Mesenchymal stem cell (in vitro differentiated cells and primary cell): ENCODE results near the gene EMC6.

ENCODE experiments used
- DNase-seq: peaks from one replicate; pipeline ENCODE4 v3.0.0-alpha.2; 2013
- H2AFZ ChIP-seq: one replicate; pipeline ENCODE4 v1.6.1; 2013; ENCODE audit warnings: low read depth, mild to moderate bottlenecking, control low read depth, inconsistent platforms, low read length, moderate library complexity
- H2AK5ac ChIP-seq: 2 replicates; pipeline ENCODE4 v1.6.1; 2013; ENCODE audit warnings: low read length, moderate library complexity, mild to moderate bottlenecking, inconsistent platforms; ENCODE audit not compliant: severe bottlenecking
- H2BK120ac ChIP-seq: one replicate; pipeline ENCODE4 v1.6.1; 2013; ENCODE audit warnings: low read depth, mild to moderate bottlenecking, inconsistent platforms, low read length, moderate library complexity
- H2BK12ac ChIP-seq, 2 experiments: one replicate each; pipeline ENCODE4 v1.6.1; 2013; ENCODE audit warnings: inconsistent platforms in 2 of 2, low read length in 2 of 2, mild to moderate bottlenecking in 2 of 2, moderate library complexity in 2 of 2, control low read depth in 1 of 2
- H2BK15ac ChIP-seq: one replicate; pipeline ENCODE4 v1.6.1; 2013; ENCODE audit warnings: mild to moderate bottlenecking, low read depth, inconsistent platforms; ENCODE audit not compliant: poor library complexity, severe bottlenecking
- H2BK5ac ChIP-seq: 2 replicates; pipeline ENCODE4 v1.6.1; 2013; ENCODE audit warnings: low read depth, mild to moderate bottlenecking, low read length, control low read depth, inconsistent platforms; ENCODE audit not compliant: poor library complexity, severe bottlenecking
- H3K14ac ChIP-seq, 2 experiments: one replicate each; pipeline ENCODE4 v1.6.1; 2013; ENCODE audit warnings: inconsistent platforms in 2 of 2, low read length in 2 of 2, control low read depth in 1 of 2, mild to moderate bottlenecking in 1 of 2, moderate library complexity in 1 of 2
- H3K18ac ChIP-seq, 2 experiments: one replicate each; pipeline ENCODE4 v1.6.1; 2013; ENCODE audit warnings: inconsistent platforms in 2 of 2, low read length in 2 of 2, control low read depth in 1 of 2, low read depth in 1 of 2, mild to moderate bottlenecking in 1 of 2
- H3K23ac ChIP-seq, 2 experiments: one replicate each; pipeline ENCODE4 v1.6.1; 2013; ENCODE audit warnings: inconsistent platforms in 2 of 2, low read length in 2 of 2, mild to moderate bottlenecking in 2 of 2, moderate library complexity in 2 of 2, control low read depth in 1 of 2
- H3K27ac ChIP-seq: 2 replicates; pipeline ENCODE4 v1.5.1; 2013; ENCODE audit warnings: mild to moderate bottlenecking, moderate library complexity, low read length, control low read depth, inconsistent platforms; ENCODE audit not compliant: poor library complexity, severe bottlenecking
- H3K27me3 ChIP-seq, 2 experiments: 2 replicates each; pipeline versions ENCODE4 v1.6.1 to v1.7.0; 2013; ENCODE audit warnings: low read length in 2 of 2, mild to moderate bottlenecking in 2 of 2, moderate library complexity in 2 of 2, control low read depth in 1 of 2, inconsistent platforms in 1 of 2; ENCODE audit not compliant: control insufficient read depth in 1 of 2, insufficient read depth in 1 of 2
- H3K36me3 ChIP-seq, 2 experiments: 2 replicates each; pipeline versions ENCODE4 v1.6.1 to v1.7.0; 2013; ENCODE audit warnings: low read length in 2 of 2, control low read depth in 1 of 2, inconsistent platforms in 1 of 2, low read depth in 1 of 2, mild to moderate bottlenecking in 1 of 2; ENCODE audit not compliant: insufficient read depth in 2 of 2, control insufficient read depth in 1 of 2
- H3K4ac ChIP-seq, 2 experiments: one replicate each; pipeline ENCODE4 v1.6.1; 2013; ENCODE audit warnings: inconsistent platforms in 2 of 2, low read length in 2 of 2, mild to moderate bottlenecking in 2 of 2, moderate library complexity in 2 of 2, control low read depth in 1 of 2, low read depth in 1 of 2
- H3K4me1 ChIP-seq: 2 replicates; pipeline ENCODE4 v1.6.1; 2013; ENCODE audit warnings: low read depth, low read length, control low read depth; ENCODE audit not compliant: control insufficient read depth, insufficient read depth
- H3K4me2 ChIP-seq: 2 replicates; pipeline ENCODE4 v1.6.1; 2013; ENCODE audit warnings: low read length, mild to moderate bottlenecking, inconsistent platforms; ENCODE audit not compliant: poor library complexity, severe bottlenecking
- H3K4me3 ChIP-seq, 2 experiments: 2 replicates each; pipeline versions ENCODE4 v1.5.1 to v1.7.0; 2013; ENCODE audit warnings: low read length in 2 of 2, mild to moderate bottlenecking in 2 of 2, control low read depth in 1 of 2, low read depth in 1 of 2; ENCODE audit not compliant: insufficient read depth in 1 of 2
- H3K79me1 ChIP-seq: replicated peaks from 2 replicates; pipeline ENCODE4 v1.6.1; 2013; ENCODE audit warnings: mild to moderate bottlenecking, control low read depth, low read length, inconsistent platforms; ENCODE audit not compliant: poor library complexity, severe bottlenecking
- H3K9ac ChIP-seq: 2 replicates; pipeline ENCODE4 v1.7.0; 2013; ENCODE audit warnings: mild to moderate bottlenecking, low read length, moderate library complexity
- H3K9me3 ChIP-seq: 2 replicates; pipeline ENCODE4 v1.7.0; 2013; ENCODE audit warnings: mild to moderate bottlenecking, low read length; ENCODE audit not compliant: control insufficient read depth
- H4K8ac ChIP-seq: one replicate; pipeline ENCODE4 v1.6.1; 2013; ENCODE audit warnings: inconsistent platforms, mild to moderate bottlenecking, low read length, moderate library complexity
- H4K91ac ChIP-seq: one replicate; pipeline ENCODE4 v1.6.1; 2013; ENCODE audit warnings: mild to moderate bottlenecking, low read length, inconsistent platforms
- WGBS: methylation state at CpG from one replicate; pipeline ENCODE4 v1.1.7; 2013; ENCODE audit warnings: mixed read lengths; 5-methylcytosine and 5-hydroxymethylcytosine counted together

EMC6 gene

DNA sequence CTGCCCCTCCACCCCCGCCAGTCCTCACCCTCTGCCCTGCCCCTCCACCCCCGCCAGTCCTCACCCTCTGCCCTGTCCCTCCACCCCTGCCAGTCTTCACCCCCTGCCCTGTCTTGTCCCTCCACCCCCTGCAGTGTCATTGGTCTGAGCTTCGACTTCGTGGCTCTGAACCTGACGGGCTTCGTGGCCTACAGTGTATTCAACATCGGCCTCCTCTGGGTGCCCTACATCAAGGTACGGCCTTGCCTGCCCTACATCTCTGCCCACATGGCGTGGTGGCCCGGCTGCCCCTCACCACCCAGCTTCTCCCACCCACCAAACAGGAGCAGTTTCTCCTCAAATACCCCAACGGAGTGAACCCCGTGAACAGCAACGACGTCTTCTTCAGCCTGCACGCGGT is 12.3 kb upstream of the EMC6 start:
- no peak for DNase-seq
- peaks cover 26 to 47% of the 10 kb centered on the region in 2 experiments for H3K36me3 ChIP-seq
- H3K79me1 ChIP-seq, result peaks cover 1% of the 10 kb centered on the region
- H3K27ac ChIP-seq, result no peak overlapping the region
- H2BK15ac ChIP-seq, result no peak overlapping the region
- H2AK5ac ChIP-seq, result no peak overlapping the region
- H3K14ac ChIP-seq, result no peak overlapping the region
- peak overlapping the region; percentile 15 for H4K91ac ChIP-seq
- no peak overlapping the region for H3K9ac ChIP-seq
- H3K4ac ChIP-seq, result no peak overlapping the region
- no peak overlapping the region for H3K4me3 ChIP-seq
- no peak overlapping the region for H2BK12ac ChIP-seq
- 98% methylated on average over 15 of the region's 16 CpGs for WGBS
- no peaks in the 10 kb centered on the region for H3K9me3 ChIP-seq
- no peak overlapping the region for H2AFZ ChIP-seq
- H3K4me2 ChIP-seq, result no peak overlapping the region
- H3K18ac ChIP-seq, result no peak overlapping the region
- no peaks in the 10 kb centered on the region for H3K27me3 ChIP-seq
- H3K23ac ChIP-seq, result no peak overlapping the region
- H2BK5ac ChIP-seq, result no peak overlapping the region
- H2BK120ac ChIP-seq, result no peak overlapping the region
- no peak overlapping the region for H4K8ac ChIP-seq
- H3K4me1 ChIP-seq, result peaks cover 35% of the 10 kb centered on the region

DNA sequence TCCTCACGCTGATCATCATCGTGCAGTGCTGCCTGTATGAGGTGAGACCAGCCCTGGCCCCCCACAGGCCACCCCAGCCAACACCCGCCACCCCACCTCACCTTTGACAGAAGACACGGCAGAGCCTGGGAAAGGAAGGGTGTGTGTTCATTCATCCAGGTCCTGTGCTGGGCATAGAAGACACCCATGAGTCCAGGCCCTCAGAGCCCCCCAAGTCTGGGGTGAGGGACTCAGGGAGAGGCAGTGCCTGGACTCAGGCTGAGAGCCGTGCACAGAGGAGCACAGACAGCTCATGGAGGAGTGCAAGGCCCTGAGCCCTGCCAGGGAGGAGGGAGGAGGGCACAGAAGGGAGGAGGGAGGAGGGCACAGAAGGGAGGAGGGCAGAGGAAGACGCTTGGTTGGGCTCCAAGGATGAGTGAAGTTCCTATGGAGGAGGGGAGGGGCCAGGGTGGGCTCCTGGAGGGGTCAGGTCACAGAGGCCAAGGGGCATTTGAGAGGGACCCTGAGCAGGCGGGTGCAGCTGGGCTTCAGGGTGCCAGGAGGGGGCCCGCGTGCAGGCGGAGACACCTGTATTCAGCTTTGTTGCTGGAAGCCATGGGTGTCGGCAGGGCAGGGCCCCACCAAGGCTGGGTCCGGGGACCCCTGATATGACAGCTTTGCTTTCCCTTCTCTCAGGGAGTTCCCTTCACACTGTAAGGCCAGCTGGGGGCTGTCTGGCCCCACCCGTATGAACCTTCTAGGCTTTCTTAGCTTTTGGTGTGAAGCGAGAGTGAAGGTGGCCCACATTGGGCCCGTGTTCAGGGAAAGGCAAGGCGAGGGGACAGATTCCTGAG is 11.6 kb upstream of the EMC6 start:
- 95% methylated on average over 16 of the region's 16 CpGs for WGBS
- peaks cover 38% of the 10 kb centered on the region for H3K4me1 ChIP-seq

DNA sequence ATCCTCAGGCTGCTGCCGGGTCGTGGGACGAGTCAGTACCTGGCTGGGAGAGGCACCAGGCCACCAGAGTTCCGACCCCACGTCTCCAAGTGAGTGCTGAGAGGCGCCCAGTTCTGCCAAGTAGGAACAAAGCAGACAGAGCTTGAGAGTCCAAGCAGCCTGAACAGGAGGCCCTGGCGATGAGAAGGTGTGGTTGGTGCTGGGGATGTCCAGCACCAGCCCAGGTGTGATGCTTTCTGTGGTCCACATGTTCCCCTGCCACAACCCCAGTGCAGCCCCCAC is 11.1 kb upstream of the EMC6 start:
- H4K91ac ChIP-seq, result no peak overlapping the region
- no peaks in the 10 kb centered on the region for H3K9me3 ChIP-seq
- H3K4me2 ChIP-seq, result no peak overlapping the region
- H2BK12ac ChIP-seq, result peak overlapping the region in 1 of 2 experiments; percentile 6
- H2AK5ac ChIP-seq, result no peak overlapping the region
- DNase-seq, result no peak
- no peak overlapping the region for H3K9ac ChIP-seq
- no peak overlapping the region for H2AFZ ChIP-seq
- H2BK5ac ChIP-seq, result no peak overlapping the region
- no peak overlapping the region for H3K14ac ChIP-seq
- no peak overlapping the region for H3K27ac ChIP-seq
- 94% methylated on average over 7 of the region's 7 CpGs for WGBS
- no peak overlapping the region for H2BK15ac ChIP-seq
- H3K4me3 ChIP-seq, result no peak overlapping the region
- no peak overlapping the region for H3K4ac ChIP-seq
- no peak overlapping the region for H3K23ac ChIP-seq
- no peaks in the 10 kb centered on the region for H3K27me3 ChIP-seq
- H2BK120ac ChIP-seq, result no peak overlapping the region
- H3K79me1 ChIP-seq, result peaks cover 4% of the 10 kb centered on the region
- H4K8ac ChIP-seq, result no peak overlapping the region
- H3K18ac ChIP-seq, result no peak overlapping the region
- H3K4me1 ChIP-seq, result peaks cover 39% of the 10 kb centered on the region
- peaks cover 36 to 50% of the 10 kb centered on the region in 2 experiments for H3K36me3 ChIP-seq

More for the DNA sequence above, 11.6 kb upstream of the EMC6 start:
- no peak overlapping the region for H2BK120ac ChIP-seq
- no peak overlapping the region for H2BK5ac ChIP-seq
- peak overlapping the region; percentile 15 for H4K91ac ChIP-seq
- no peaks in the 10 kb centered on the region for H3K9me3 ChIP-seq
- H3K4ac ChIP-seq, result no peak overlapping the region
- H3K36me3 ChIP-seq, result peaks cover 31 to 49% of the 10 kb centered on the region in 2 experiments
- H4K8ac ChIP-seq, result no peak overlapping the region
- no peak overlapping the region for H3K4me2 ChIP-seq
- no peak overlapping the region for H3K27ac ChIP-seq
- DNase-seq, result no peak
- H2AK5ac ChIP-seq, result no peak overlapping the region
- no peaks in the 10 kb centered on the region for H3K27me3 ChIP-seq
- no peak overlapping the region for H3K23ac ChIP-seq
- H3K79me1 ChIP-seq, result peaks cover 2% of the 10 kb centered on the region
- no peak overlapping the region for H2BK12ac ChIP-seq
- no peak overlapping the region for H3K14ac ChIP-seq
- H2AFZ ChIP-seq, result no peak overlapping the region
- H2BK15ac ChIP-seq, result no peak overlapping the region
- no peak overlapping the region for H3K4me3 ChIP-seq
- no peak overlapping the region for H3K9ac ChIP-seq
- no peak overlapping the region for H3K18ac ChIP-seq

DNA sequence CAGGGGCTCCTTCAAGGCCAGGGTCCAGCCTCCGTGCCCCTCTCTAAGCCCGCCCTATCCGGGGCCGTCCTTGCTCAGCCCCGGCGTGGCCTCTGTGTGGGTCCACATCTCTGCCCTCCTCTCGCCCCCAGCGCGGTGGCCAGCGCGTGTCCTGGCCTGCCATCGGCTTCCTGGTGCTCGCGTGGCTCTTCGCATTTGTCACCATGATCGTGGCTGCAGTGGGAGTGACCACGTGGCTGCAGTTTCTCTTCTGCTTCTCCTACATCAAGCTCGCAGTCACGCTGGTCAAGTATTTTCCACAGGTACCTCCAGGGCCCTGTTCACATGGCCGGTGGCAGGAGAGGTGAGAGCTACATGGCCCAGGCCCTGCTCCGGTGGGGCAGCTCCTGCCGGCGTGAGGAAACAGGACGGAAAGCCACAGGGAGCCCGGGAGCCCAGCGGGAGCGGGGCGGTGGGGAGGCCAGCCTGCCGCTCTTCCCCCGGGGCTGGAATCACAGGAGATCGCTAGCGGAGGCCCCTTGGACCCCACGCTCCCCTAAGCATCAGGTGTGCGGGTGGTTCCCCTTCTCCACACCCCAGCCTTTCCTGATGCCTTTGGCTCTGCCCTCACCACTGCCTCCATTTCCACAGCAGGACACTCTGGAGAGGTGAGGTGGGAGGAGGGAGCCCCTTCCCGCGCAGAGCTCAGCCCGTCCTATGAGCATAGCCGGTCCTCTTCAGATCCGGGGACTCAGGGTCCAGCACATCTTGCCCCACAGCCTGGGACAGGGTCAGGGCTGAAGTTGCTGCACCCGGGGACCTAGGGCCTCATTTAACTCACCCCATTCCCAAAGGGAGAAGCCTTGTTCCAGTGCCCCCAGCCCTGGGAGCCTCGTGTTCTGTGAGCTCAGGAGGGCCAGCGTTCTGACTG is 10.5 kb upstream of the EMC6 start:
- Histone ChIP-seq H3K4me2 (no peak overlapping the region), H3K23ac (no peak overlapping the region), H3K14ac (no peak overlapping the region), H4K91ac (peak overlapping the region; percentile 18), H2BK12ac (no peak overlapping the region), H3K27me3 (no peaks in the 10 kb centered on the region), H3K18ac (no peak overlapping the region), H3K4me1 (peaks cover 40% of the 10 kb centered on the region), H2AK5ac (peak overlapping the region; percentile 63), H2AFZ (no peak overlapping the region), H4K8ac (no peak overlapping the region), H3K4ac (peak overlapping the region in 1 of 2 experiments; percentile 24), H3K79me1 (peaks cover 5% of the 10 kb centered on the region), H3K27ac (no peak overlapping the region), H2BK5ac (no peak overlapping the region), H2BK15ac (no peak overlapping the region), H3K36me3 (peaks cover 42 to 50% of the 10 kb centered on the region in 2 experiments), H3K9me3 (no peaks in the 10 kb centered on the region), H2BK120ac (no peak overlapping the region), H3K9ac (peak overlapping the region; percentile 36), H3K4me3 (no peak overlapping the region)
- DNase-seq, result no peak
- whole genome bisulfite sequencing, result 93% methylated on average over 35 of the region's 42 CpGs
